GM12878 (cell line): ENCODE measurements around the gene CORO7. TPM values are rescaled to one million over a fixed set of nuclear protein-coding genes. Genes with fewer than 3 reads are reported as not detected.
A peak's percentile ranks its signal among the peaks of the same experiment; 100 is the strongest.

Experiments used
- ATAC-seq: fragments of 200-7000 bp; cut with Tn5 transposase; 3 replicates; pipeline ENCODE4 v1.9.1; 2020; ENCODE audit warnings: mild to moderate bottlenecking, moderate library complexity
- BruUV-seq: library from RNA; stranded (reverse); fragments of 400-500 nt; replicated peaks from 2 replicates; lab custom pipeline; 2021; lab: Mats Ljungman, UMichigan
- CTCF ChIA-PET: fragments of 300-600 bp; sonication (Branson Sonifier 250); formaldehyde crosslinking; extraction: SDS; loops from one replicate; lab custom pipeline; 2021; ENCODE audit warnings: inconsistent platforms; lab: Yijun Ruan, JAX
- POLR2A ChIA-PET: fragments of 350-600 bp; formaldehyde crosslinking; extraction: SDS; loops from one replicate; lab custom pipeline; 2021; ENCODE audit warnings: inconsistent platforms; lab: Charles Lee
- RAD21 ChIA-PET: fragments of 300-600 bp; sonication (Branson Sonifier 250); formaldehyde crosslinking; loops from one replicate; lab custom pipeline; 2023; ENCODE audit warnings: antibody characterized with exemption; ENCODE audit not compliant: unreplicated experiment; lab: Charles Lee
- SMC1A ChIA-PET: fragments of 300-600 bp; sonication (Branson Sonifier 250); formaldehyde crosslinking; loops from one replicate; lab custom pipeline; 2023; ENCODE audit not compliant: unreplicated experiment, uncharacterized antibody; lab: Charles Lee
- DNase-seq: peaks from one replicate; pipeline ENCODE4 v3.0.0-alpha.2; 2011; ENCODE audit warnings: low read depth, low spot score
- FAIRE-seq: peaks from 3 replicates; lab custom pipeline; 2011; peaks lifted over from hg19 to GRCh38; lab: Jason Lieb, UNC
- H2AFZ ChIP-seq: 2 replicates; pipeline ENCODE4 v1.6.0; 2011; ENCODE audit warnings: low read depth, low read length, control low read depth; ENCODE audit not compliant: control insufficient read depth
- H3K27ac ChIP-seq: 2 replicates; pipeline ENCODE4 v1.5.1; 2011; ENCODE audit warnings: control low read depth; ENCODE audit not compliant: control insufficient read depth, insufficient read depth
- H3K27me3 ChIP-seq, 2 experiments: replicated peaks in 1 of 2; 2 replicates each; pipeline versions ENCODE4 v1.6.0 to v1.6.1; 2011; ENCODE audit warnings: low read length in 1 of 2; ENCODE audit not compliant: control insufficient read depth in 2 of 2, insufficient read depth in 2 of 2
- H3K36me3 ChIP-seq, 2 experiments: 2 replicates each; pipeline ENCODE4 v1.5.1; 2011; ENCODE audit warnings: low read length in 1 of 2; ENCODE audit not compliant: control insufficient read depth in 2 of 2, insufficient read depth in 2 of 2
- H3K4me1 ChIP-seq: 2 replicates; pipeline ENCODE4 v1.6.1; 2011; ENCODE audit warnings: mild to moderate bottlenecking, low read length, moderate library complexity, mixed read lengths; ENCODE audit not compliant: control insufficient read depth, insufficient read depth
- H3K4me2 ChIP-seq: 2 replicates; pipeline ENCODE4 v1.6.0; 2011; ENCODE audit warnings: control low read depth; ENCODE audit not compliant: control insufficient read depth, insufficient read depth
- H3K4me3 ChIP-seq: fragments of 200-600 bp; sonication (generic); 2 replicates; pipeline ENCODE4 v1.5.1; 2016
- H3K79me2 ChIP-seq: 2 replicates; pipeline ENCODE4 v1.6.0; 2011; ENCODE audit warnings: low read length; ENCODE audit not compliant: control insufficient read depth, insufficient read depth
- H3K9ac ChIP-seq: 2 replicates; pipeline ENCODE4 v1.8.0; 2011; ENCODE audit warnings: low read length, control low read depth, mixed read lengths; ENCODE audit not compliant: control insufficient read depth, insufficient read depth
- H3K9me3 ChIP-seq: replicated peaks from 3 replicates; pipeline ENCODE4 v1.5.1; 2011; ENCODE audit warnings: mild to moderate bottlenecking, low read length; ENCODE audit not compliant: control insufficient read depth, insufficient read depth
- H4K20me1 ChIP-seq: 2 replicates; pipeline ENCODE4 v1.6.0; 2011; ENCODE audit not compliant: control insufficient read depth, insufficient read depth
- MLLT1 ChIP-seq: fragments of 450-650 bp; IDR thresholded peaks from 2 replicates; pipeline ENCODE4 v1.6.1; 2016; ENCODE audit warnings: mild to moderate bottlenecking
- USF2 ChIP-seq: IDR thresholded peaks from 2 replicates; pipeline ENCODE4 v1.6.1; 2011; ENCODE audit warnings: low read depth, low read length, improper control_type of control experiment, borderline replicate concordance
- WGBS: methylation state at CpG from one replicate; pipeline ENCODE4 v1.1.6; 2016; ENCODE audit warnings: low lambda C conversion rate; ENCODE audit not compliant: insufficient replicate concordance, insufficient coverage; ENCODE audit errors: missing lambda C conversion rate; 5-methylcytosine and 5-hydroxymethylcytosine counted together
- in situ Hi-C: fragments of 300-500 bp; cut with MboI; formaldehyde crosslinking; loops from 9 replicates; pipeline ENCODE4 v1.14.3; 2018; ENCODE audit warnings: mixed read lengths
- intact Hi-C: fragments of 100-400 bp; cut with micrococcal nuclease; formaldehyde crosslinking; loops from one replicate; pipeline ENCODE4 v1.14.2; 2022; ENCODE audit not compliant: unreplicated experiment
- polyA plus RNA-seq, 11 experiments: library from polyadenylated mRNA; depleted of rRNA in 4 of 11; unstranded in 6 of 11; stranded (reverse) in 5 of 11; fragments of >200 nt; fragmentation: Nextera tagmentation in 4 of 11; fragmentation: Illumina TruSeq in 1 of 11; extraction: Ambion mirVana in 4 of 11; extraction: Trizol in 1 of 11; gene quantifications; 1 replicate in 1 of 11; 2 replicates in 10 of 11; pipeline versions ENCODE4 v1.2.1 to v1.2.3, GENCODE V29; 2011 to 2016; ENCODE audit warnings: inconsistent platforms in 2 of 11, missing spikeins in 2 of 11, low read depth in 1 of 11
- total RNA-seq, 4 experiments: library from RNA; depleted of rRNA in 3 of 4; stranded (reverse); fragments of >200 nt in 3 of 4; fragmentation: Illumina TruSeq in 1 of 4; extraction: Trizol in 1 of 4; gene quantifications; 2 replicates each; pipeline versions ENCODE4 v1.2.1 to v1.2.3, GENCODE V29; 2013 to 2021

Gene CORO7
- total and polyA plus RNA-seq, 10 of the 15 experiments (the other 5 are each of a cell fraction or from before 2014, with no cell fraction given) = 0.64 to 89.2 (median 43.7) TPM

GRCh38 chr16:4350365-4350786 is 66.0 kb downstream of the CORO7 start:
- RAD21 ChIA-PET = interaction anchor here (0.6 to 1.2 kb wide), 4 partner anchors 18 to 62 kb away, joined by 3 to 4 read pairs (median 3); no protein-coding TSS in a partner anchor
- H3K9me3 ChIP-seq = no peaks in the 10 kb centered on the region
- POLR2A ChIA-PET = interaction anchor here (0.7 kb wide), 1 partner anchor 346 kb away, joined by 3 read pairs; no protein-coding TSS in a partner anchor
- WGBS = 42% methylated on average over 24 of the region's 24 CpGs
- H4K20me1 ChIP-seq = peaks cover under 1% of the 10 kb centered on the region; the same call in 1 of the 2 replicates
- peak overlapping the region; percentile 94 for H3K9ac ChIP-seq
- intact Hi-C loops (loop anchor here (10.0 kb wide), 1 partner anchor 124 kb away; the partner anchor contains the start of genes HMOX2 and NMRAL1), in situ Hi-C loops (no loop called here)
- H3K4me1 ChIP-seq = no peaks in the 10 kb centered on the region
- peak overlapping the region; percentile 78 for H3K4me3 ChIP-seq
- H3K27ac ChIP-seq = peak overlapping the region; percentile 82
- ATAC-seq (peak; percentile 11), FAIRE-seq (no peak), DNase-seq (no peak)
- peak overlapping the region; percentile 46 for H2AFZ ChIP-seq
- SMC1A ChIA-PET = interaction anchor here (0.9 to 1.7 kb wide), 2 partner anchors 63 to 65 kb away, joined by 3 to 5 read pairs; no protein-coding TSS in a partner anchor
- TF ChIP-seq USF2 (no peak), MLLT1 (peak; percentile 41; the same call in 1 of the 2 replicates)
- H3K36me3 ChIP-seq = peaks cover 0 to 3% of the 10 kb centered on the region in 2 experiments; a peak in 3 of 4 replicates
- H3K79me2 ChIP-seq = peaks cover 23% of the 10 kb centered on the region
- BruUV-seq = no TSS peak
- peak overlapping the region; percentile 90 for H3K4me2 ChIP-seq
- CTCF ChIA-PET = interaction anchor here (1.0 to 3.2 kb wide), 8 partner anchors 9 to 96 kb away, joined by 3 to 30 read pairs (median 4); no protein-coding TSS in a partner anchor
- no peaks in the 10 kb centered on the region for H3K27me3 ChIP-seq
